Activated CD4-positive, alpha-beta T cell treated with anti-CD3 and anti-CD28 coated beads, Interleukin-2, amount 50 U/mL, for 48 hours (primary cell): Measurements from ENCODE around the gene DCC.

Experiments
- DNase-seq, 2 experiments: peaks; one replicate each; pipeline ENCODE4 v3.0.0-alpha.2; 2020

Gene DCC

GRCh38 chr18:52950155-52950554 is 610.2 kb downstream of the DCC start:
- no peak for DNase-seq

GRCh38 chr18:52953387-52953786 is 613.4 kb downstream of the DCC start:
- DNase-seq = no peak

GRCh38 chr18:52963481-52963880 is 623.5 kb downstream of the DCC start:
- no peak for DNase-seq

- DNase-seq = no peak
These were observed 630.7 kb downstream of the DCC start for GRCh38 chr18:52970686-52971085.

GRCh38 chr18:52971097-52971496 is 631.1 kb downstream of the DCC start:
- no peak for DNase-seq

- DNase-seq = no peak
These were observed 639.9 kb downstream of the DCC start for GRCh38 chr18:52979892-52980291.

GRCh38 chr18:52991246-52991645 is 651.2 kb downstream of the DCC start:
- DNase-seq = no peak

- no peak for DNase-seq
These were observed 652.0 kb downstream of the DCC start for GRCh38 chr18:52992041-52992440.

GRCh38 chr18:52995875-52996274 is 655.9 kb downstream of the DCC start:
- no peak for DNase-seq

- DNase-seq = no peak
These were observed 659.6 kb downstream of the DCC start for GRCh38 chr18:52999633-53000032.

- no peak for DNase-seq
These were observed 664.8 kb downstream of the DCC start for GRCh38 chr18:53004798-53005197.

GRCh38 chr18:53018791-53019190 is 678.8 kb downstream of the DCC start:
- no peak for DNase-seq

- no peak for DNase-seq
These were observed 685.2 kb downstream of the DCC start for GRCh38 chr18:53025247-53025646.

GRCh38 chr18:53028565-53028964 is 688.6 kb downstream of the DCC start:
- DNase-seq = no peak

- no peak for DNase-seq
These were observed 693.1 kb downstream of the DCC start for GRCh38 chr18:53033128-53033527.

GRCh38 chr18:53038608-53039007 is 698.6 kb downstream of the DCC start:
- DNase-seq = no peak

- DNase-seq = no peak
These were observed 700.3 kb downstream of the DCC start for GRCh38 chr18:53040286-53040685.

GRCh38 chr18:53056064-53056463 is 716.1 kb downstream of the DCC start:
- DNase-seq = no peak

GRCh38 chr18:53070788-53071187 is 730.8 kb downstream of the DCC start:
- no peak for DNase-seq

GRCh38 chr18:53080687-53081086 is 740.7 kb downstream of the DCC start:
- no peak for DNase-seq

GRCh38 chr18:53093636-53094035 is 753.6 kb downstream of the DCC start:
- no peak for DNase-seq

- DNase-seq = no peak
These were observed 761.6 kb downstream of the DCC start for GRCh38 chr18:53101536-53102105.

- no peak for DNase-seq
These were observed 774.4 kb downstream of the DCC start for GRCh38 chr18:53114441-53114840.

- no peak for DNase-seq
These were observed 776.0 kb downstream of the DCC start for GRCh38 chr18:53115876-53116585.

- no peak for DNase-seq
These were observed 777.9 kb downstream of the DCC start for GRCh38 chr18:53117851-53118250.
